Measurements from ENCODE around the gene PPP1R2C.

PPP1R2C gene

DNA sequence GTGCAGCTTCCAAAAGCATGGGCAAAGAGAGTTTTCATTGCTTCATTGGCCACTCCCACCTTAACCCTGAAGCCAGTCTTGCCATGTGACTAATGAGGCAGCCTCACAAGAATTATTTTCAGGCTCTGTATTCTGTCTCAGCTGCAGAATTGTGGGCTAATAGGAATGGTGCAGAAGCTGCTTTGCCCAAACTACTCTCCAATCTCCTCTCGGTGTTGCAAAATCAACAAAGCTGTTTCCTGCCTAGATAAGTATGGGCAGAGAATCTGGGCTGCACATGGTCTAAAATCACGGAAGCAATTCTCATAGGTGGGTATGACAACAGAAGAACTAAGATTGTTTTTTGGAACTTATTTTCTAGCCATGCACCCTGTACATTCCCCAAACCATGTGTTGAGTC, 31.4 kb downstream of the PPP1R2C start:
- no peak for DNase-seq

DNA sequence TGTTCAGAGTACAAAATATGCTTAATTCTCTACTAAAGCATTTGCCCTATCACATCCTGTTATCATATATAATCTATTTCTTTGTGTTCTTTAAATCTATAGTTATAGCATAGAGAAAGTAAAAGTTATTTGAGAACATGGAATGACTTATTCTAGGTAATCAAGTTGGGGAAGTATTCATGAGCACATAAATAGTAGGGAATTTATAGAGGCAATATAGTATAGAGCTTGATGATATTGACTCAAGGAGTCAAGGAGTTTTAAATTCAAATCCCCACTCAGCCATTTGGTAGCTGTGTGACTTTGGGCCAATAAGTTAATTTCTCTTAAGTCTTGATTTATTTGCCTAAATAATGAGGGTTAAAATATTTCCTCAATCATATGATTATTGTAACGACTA, 37.5 kb downstream of the PPP1R2C start:
- no peak for DNase-seq

DNA sequence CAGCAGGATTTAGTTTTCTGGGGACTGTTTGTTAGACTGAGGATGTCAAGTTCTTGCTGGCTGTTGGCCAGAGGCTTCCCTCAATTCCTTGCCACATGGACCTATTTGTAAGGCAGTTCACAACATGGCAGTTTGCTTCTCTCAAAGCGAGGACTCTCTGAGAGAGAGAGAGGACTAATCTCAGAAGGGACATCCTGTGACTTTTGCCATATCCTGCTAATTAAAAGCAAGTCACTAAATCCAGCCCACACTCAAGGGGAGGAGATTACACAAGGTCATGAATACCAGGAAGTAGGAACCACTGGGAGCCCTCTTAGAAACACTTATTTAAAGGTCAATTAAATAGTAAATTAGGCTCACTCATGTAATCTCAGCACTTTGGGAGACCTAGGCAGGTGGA, 38.2 kb downstream of the PPP1R2C start:
- no peak for DNase-seq

DNA sequence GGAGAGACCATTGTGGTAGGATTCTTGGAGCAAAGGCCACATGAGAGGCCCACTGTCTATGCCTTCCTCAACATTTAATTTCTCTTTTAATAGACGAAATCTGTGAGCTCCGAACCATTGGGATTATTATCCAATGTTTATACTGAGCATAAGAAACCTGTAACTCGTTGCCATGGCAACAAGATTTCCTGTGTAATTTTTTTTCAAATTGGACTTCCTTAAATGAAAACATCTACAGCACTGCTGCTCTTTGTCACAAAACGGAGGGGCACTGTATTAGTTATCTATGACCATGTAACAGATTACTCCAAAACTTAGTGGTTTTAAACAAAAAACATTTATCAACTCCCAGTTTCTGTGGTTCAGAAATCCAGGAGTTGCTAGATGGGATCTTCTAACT, 38.7 kb downstream of the PPP1R2C start:
- no peak for DNase-seq

DNA sequence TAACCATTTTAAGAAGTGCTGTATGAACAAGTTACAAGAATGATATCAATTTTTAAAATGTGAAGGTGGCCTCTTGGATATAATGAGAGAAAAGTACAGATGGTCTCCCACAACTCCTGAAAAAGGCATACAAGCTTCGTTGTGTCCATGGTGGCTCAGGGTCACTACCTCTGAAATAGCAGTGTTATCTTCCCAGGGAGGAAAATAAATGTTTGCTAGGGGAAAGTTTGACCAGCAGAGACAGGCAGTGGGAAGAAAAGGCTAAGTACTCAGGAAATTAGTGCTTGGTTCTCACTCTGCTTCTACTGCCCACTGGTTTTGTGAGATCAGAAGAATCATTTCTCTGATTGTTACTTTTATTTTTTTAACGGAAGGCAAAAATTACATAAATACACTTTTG, 39.4 kb downstream of the PPP1R2C start:
- no peak for DNase-seq

DNA sequence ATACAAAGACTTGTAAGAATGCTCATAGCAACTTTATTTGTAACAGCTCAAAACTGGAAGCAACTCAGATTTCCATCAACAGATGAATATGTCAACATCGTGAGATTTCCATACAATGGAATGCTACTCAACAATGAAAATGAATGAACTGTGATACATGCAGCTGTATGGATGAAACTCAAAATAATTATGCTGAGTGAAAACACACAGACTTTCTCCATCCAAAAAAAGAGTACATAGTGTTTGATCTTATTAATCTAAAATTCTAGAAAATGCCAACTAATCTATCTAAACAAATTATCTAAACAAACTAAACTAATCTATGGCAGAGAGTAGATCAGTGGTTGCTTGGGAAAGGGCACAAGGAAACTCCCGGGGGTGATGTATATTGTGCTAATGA, 42.7 kb downstream of the PPP1R2C start:
- DNase-seq: no peak

DNA sequence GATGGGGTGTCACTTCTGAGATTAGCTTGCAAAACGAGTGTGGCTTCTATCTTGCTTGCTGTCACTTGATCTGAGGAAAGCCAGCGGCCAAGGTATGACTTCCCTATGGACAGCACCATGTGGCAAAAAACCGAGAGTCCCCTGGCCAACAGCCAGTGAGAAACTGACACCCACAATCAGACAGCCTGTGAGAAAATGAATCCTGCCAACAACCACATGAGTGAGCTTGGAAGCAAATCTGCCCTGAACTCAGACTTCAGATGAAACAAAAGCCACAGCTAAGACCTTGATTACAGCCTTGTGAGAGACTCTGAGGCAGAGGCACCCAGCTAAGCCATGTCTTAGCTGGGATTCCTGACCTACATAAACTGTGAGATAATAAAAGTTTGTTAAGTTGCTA, 45.5 kb downstream of the PPP1R2C start:
- DNase-seq: no peak
